ENCODE results near the gene KLHL22.
"Not testable (repeated sequence)": the region's sequence is repeated elsewhere in the genome, so short reads cannot be mapped to it uniquely, and the experiment has no call there.

Gene KLHL22

DNA sequence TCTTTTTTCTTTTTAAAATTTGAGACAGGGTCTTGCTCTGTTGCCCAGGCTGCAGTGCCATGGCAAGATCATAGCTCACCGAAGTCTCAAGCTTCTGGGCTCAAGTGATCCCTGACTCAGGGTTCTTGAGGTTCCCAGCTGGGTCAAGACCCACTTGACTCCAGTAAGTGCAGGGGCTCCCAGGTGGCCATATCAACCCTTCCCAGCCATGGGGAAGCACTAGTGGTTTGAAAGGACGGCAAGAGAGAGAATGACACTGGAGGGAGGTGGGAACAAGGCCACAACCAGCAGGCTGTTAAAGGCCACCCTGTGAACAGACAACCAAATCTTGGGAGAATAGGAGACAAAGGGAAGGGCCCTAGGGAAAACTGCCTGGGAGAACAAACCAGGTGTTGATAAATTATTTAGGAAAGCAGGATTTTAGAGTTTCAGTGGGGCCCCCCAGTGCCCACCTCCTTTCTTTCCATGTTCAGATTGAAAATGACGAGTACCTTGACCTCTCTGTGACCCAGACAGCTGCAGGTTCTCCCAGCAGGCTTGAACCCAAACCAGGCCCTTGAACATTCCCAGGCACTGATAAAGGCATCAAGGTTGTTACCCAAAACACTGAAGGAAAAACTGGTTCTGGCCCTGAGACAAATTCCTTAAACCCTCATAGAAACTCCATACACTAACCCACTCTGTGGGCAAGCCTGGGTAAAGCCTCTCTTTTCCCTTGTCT, 28.8 kb downstream of the KLHL22 start:
- DNase-seq: no peak

DNA sequence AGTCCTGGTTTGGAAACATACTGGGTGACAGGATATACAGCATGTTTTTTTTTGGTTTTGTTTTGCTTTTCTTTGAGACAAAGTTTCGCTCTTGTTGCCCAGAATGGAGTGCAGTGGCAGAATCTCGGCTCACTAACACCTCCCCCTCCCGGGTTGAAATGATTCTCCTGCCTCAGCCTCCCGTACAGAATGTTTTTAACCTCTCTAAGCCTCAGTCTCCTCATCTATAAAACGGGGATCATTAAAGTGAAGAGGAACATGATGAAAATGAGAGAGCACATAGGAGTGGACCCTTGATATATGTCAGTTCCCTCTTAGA, 29.9 kb downstream of the KLHL22 start:
- DNase-seq: no peak

DNA sequence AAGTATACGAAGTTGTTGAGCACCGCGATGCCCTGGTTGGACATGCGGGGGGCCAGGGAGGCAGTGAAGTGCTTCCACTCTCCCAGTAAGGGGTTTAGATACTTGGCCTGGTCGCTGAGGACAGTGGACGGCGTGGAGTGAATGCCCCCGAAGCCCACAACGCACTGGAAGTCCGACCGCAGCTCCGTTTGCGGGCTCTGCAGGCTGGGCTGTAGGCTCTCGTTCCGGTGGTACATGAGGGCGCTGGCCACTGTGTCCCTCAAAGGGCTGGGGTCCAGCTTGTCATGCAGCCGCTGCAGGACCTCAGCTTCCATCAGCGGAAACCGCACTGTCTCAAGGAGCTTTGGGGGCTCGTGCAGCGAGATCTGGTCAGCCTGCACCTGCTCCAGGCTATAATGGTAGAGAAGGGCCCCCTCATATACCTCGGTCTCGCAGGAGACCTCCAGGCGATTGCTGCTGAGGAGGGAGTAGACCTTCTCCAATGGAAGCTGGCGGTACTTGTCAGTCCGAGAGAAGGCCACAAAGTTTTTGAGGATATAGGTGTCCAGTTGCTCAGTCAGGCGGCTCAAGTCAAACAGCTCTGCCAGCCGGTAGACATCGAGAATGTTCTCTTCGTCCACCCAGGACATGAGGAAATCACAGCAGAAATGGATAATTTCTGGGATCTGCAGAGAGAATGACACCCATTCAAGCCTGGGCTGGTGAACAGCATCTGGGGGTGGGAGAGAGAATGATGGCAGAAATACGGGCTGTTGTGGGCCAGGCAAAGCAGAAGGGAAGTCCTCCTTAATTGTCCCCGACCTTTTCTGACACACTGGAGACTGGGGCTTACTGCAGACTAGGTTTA, 30.5 kb downstream of the KLHL22 start:
- DNase-seq: no peak

DNA sequence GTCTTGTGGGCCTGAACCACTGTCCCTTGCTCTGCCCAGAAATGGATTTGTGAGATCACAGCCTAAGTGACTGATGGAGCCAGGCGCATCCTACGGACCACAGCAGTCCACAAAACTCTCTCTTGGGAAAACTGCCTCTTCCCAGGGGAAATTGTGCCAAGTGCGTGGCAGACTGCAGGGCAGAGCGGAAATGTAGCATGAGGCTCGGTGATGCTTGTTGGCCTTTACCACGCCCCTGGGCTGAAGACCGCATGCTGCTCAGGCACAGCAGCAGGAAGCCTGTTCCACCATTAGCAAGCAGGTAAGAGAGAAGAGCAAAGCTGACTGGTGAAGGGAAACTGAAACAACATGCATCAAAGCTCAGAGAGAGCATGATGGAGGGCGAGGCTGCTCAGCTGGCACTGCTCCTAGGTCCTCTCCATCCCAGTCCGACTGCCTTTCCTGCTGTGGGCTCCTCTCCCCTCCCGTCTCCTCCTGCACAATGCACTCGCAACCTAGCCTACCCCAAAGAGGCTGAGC, 31.4 kb downstream of the KLHL22 start:
- DNase-seq: no peak

DNA sequence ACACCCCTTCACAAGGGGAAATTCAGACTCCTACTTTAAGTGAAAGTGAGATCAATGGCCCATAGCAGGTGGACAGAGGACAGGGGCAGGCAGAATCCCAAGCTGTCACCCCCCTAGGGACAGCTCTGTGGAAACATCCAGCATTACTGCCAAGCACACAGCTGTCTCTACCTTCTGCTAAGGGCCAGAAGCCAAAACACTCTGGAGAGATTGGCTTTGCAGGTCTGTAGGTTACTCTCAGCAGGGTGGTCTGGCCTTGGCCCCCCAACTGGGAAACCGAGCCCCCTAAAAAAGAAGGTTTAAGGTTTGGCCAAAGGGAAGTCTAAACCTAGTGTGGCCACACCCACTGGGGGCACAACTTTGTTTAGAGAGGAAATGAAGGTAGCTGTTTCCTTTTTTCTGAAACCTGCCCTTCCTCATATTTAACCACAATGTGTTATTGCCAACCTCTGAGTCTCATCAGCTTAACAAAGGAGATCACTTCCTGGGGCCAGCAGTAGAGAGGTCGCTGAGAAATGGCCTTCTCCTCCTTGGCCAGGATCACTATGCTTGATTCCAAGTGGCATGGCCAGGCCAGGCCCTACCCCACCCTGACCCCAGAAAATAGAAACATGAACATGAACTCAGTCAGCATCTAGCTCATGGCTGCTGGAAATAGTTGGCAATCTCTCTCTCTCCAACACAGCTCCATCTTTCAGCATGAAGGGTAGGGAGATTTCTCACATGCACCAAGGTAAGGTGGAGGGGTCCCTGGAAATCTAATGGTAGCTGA, 32.1 kb downstream of the KLHL22 start:
- DNase-seq: no peak

DNA sequence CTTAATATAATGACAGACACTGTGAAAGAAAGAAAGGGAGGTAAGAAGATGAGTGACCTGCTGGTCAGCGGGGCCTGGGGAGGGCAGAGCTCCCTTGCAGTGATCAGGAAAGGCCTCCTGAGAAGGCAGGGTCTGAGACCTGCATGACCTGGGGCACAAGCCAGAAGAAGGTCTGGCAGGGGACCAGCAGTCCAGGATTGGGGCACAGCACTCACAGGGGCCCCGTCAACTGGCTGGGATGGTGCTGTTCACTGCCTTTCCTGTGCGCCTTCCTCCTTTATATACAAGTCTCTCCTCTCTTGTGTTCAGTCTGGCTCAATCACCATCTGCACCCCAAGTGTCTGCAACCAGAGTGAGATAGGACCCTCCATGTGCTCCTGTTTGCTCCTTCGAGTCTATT, 35.7 kb downstream of the KLHL22 start:
- no peak for DNase-seq

DNA sequence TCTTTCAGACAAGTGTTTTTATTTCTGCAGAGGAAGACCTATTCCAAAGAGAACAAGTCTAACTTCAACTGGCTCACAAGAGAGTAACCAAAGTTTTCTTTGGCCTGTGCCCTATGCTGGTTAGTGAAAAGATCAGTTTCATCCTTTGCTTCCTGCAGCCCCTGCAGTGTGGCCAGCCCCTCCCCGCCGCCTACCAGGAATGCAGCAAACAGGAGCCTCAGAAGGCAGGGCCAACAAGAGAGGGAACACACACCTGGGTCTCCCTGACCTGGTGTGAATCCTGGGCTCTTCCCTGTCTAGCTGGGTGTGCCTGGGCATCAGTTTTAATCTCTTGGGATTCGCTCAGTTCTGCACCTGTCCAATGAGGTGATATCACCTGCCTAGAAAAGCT, 36.4 kb downstream of the KLHL22 start:
- no peak for DNase-seq

DNA sequence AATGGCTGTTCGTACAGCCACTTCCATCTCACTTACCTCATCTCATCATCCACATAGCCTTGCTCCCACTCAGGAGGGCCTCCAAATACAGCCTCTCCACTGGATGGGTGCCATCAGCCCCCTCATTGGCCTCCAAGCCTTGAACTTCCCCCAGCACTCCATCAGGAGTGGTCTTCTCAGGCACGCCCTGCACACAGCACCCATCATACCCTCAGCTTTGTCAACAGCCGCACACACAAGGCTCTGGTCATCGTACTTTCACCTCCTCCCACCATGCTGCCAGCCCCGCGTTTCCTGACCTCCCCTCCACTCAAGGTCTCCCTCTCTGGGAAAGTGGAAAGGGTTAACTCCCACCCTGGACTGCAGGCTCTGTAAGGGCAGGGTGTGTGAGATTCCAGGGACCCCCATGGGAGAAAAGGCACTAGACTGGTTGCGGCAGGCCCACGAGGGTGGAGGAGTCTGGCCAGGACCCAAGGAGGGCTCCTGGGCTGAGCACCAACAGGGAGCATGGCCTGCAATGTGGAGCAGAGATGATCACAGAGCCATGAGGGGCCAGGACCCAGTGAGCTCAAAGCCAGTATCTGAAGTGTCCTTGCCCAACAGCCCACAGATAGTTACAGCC, 37.0 kb downstream of the KLHL22 start:
- no peak for DNase-seq

DNA sequence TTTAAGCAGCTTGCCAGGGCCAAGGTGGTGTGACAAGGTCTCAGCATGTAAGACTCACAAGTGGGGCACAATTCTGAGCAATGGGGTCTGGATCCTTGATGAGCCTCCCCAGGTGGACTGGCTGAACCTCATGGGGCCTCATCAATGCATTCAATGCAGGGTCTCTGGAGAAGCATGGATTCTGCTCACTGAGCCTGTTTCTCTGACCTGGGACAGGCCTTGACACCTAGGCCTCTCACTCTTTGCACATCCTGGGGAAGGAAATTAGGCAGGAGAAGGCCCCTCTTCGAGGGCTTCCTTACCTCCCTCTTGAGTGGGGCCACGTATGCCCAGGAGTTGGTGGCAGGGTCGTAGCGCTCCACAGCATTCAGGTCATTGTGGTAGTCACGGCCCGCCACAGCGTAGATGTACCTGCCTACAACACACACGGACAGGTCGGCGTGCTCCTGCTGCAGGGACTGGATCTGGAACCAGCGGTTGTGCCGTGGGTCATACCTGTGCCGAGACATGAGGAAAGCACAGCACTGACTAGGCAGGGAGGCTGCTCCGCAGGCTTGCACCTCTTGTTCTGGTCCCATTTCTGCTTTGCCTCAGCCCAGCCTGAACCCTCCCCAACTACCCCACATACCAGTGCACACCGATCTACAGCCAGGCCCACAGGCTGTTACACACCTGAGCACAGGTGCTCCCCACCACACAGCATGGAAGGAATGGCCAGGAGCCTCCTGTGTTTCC, 37.9 kb downstream of the KLHL22 start:
- DNase-seq: no peak

DNA sequence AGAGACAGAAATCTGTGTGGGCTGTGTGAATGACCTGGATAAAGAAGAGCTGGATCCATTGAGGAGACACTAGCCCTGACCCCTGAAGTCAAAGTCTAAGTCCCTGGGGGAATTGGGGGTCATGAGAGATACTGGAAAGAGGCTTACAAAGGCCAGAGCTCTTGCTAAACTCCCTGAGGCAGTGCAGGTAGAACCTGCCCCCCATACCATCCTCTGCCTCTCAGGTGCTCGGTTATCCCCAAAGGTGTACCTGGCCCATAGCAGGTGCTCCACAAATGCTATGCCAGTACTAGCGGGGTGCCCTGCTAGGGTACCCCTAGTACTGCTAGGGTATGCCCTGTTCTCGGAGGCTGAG, 38.9 kb downstream of the KLHL22 start:
- DNase-seq: no peak

DNA sequence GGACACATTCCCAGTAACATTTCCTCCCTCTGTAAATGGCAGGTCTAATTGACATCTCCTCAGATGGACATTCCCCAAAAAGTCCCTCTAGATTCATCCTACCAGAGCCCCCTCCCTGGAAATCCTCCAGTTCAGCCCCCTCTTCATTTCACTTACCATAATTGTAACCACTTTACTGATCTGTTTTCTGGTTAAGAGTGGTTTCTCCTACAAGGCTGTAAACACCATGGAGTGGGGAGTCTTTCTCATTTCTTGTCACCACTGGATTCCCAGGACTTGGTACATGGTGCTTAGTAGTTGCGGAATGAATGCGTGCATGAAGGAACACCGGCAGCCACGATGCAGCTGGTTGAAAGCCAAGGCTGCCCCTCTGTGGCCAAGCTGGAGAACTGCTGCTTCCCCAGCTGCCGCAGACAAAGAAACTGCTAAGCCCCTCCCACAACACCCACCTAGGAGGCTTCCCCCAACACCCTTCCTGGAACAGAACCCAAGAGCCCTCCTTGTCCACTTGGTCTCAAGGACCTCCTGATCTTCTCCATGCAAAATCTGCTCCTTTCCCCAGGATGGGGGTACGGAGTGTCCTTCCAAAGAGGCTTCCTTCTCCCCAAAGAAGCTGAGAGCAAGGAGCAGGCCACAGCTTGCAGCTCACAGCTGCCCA, 39.4 kb downstream of the KLHL22 start:
- DNase-seq: no peak

DNA sequence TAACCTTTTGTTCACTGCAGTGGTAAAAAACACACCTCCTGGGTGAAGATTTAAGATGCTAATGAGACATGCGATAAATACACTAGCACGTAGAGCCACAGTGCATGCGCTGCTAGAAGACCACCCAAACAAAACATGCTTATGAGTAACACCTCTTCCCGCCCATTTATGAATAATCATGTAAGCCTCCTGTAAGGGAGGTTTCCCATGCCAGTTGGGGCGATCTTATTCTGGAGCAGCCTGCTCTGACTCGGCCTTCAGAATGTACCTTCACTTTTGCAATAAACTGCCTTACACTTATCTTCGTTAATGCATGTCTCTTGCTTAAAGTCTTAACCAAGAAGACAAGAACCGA, 39.9 kb downstream of the KLHL22 start:
- no peak for DNase-seq

DNA sequence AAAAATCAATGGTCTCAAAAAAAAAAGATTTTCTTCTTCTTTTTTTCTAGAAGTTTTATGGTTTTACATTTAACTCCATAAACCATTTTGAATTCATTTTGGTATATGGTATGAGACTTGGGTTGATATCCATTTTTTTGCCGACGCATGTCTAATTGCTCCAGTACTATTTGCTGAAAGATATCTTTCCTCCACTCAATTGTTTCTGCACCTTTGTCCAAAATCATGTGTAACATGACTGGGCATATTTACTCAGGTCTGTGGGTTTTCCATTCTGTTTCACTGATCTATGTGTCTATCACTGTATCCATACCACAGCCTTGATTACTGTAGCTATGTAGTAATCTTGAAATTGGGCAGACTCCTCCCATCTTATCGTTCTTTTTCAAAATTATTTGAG, 42.4 kb downstream of the KLHL22 start:
- DNase-seq: no peak

DNA sequence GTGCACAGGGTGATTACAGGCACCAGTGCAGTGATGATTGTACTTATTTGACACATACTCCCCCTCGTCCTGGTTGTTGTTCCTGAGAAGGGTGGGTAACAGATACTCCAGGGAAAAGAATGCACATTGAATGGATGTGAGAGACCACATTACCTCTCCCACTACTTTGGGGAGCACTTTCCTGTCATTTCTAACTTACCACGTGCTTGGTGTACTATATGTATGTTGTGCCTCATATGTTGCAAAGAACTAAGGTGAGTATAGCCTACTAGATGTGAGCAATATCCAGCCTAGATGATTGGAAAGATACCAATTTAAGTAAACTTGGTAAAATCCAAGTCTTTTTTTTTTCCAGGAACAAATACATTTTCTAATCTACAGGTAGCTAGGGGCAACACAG, 43.7 kb downstream of the KLHL22 start:
- no peak for DNase-seq

DNA sequence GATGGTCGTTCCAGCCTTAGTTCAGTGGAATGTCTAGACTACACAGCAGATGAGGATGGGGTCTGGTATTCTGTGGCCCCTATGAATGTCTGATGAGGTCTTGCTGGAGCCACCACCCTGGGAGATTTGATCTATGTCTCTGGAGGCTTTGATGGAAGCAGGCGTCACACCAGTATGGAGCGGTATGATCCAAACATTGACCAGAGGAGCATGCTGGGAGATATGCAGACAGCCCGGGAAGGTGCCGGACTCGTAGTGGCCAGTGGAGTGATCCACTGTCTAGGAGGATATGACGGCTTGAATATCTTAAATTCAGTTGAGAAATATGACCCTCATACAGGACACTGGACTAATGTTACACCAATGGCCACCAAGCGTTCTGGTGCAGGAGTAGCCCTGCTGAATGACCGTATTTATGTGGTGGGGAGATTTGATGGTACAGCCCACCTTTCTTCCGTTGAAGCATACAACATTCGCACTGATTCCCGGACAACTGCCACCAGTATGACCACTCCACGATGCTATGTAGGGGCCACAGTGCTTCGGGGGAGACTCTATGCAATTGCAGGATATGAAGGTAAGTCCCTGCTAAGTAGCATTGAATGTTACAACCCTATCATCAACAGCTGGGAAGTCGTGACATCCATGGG, 44.3 kb downstream of the KLHL22 start:
- DNase-seq: not testable (repeated sequence)

DNA sequence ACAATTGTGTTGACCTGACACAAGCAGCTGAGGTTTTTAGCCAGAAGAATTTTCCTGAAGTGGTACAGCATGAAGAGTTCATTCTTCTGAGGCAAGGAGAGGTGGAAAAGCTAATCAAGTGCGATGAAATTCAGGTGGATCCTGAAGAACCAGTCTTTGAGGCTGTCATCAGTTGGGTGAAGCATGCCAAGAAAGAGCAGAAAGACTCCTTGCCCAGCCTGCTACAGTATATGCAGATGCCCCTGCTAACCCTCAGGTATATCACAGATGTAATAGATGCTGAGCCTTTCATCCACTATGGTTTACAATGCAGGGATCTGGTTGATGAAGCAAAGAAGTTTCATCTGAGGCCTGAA, 45.1 kb downstream of the KLHL22 start:
- DNase-seq: no peak

DNA sequence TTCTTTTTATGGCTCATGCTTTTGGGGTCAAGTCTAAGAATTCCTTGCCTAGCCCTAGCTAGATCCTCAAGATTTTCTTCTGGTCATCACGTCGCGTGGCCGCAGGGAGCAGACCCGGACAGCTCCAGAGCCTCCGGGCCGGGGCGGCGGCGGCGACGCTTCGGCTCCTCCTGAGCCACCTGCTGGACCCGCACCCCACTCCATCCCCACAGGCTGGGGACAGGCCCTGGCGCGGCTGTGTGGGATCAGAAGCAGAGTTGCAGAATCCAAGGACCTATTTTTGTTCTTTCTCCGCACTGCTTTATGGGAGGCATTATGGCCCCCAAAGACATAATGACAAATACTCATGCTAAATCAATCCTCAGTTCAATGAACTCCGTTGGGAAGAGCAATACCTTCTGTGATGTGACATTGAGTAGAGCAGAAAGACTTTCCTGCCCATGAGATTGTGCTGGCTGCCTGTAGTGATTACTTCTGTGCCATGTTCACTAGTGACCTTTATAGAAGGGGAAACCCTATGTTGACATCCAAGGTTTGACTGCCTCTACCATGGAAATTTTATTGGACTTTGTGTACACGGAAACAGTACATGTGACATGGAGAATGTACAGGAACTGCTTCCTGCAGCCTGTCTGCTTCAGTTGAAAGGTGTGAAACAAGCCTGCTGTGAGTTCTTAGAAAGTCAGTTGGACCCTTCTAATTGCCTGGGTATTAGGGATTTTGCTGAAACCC, 45.6 kb downstream of the KLHL22 start:
- no peak for DNase-seq

DNA sequence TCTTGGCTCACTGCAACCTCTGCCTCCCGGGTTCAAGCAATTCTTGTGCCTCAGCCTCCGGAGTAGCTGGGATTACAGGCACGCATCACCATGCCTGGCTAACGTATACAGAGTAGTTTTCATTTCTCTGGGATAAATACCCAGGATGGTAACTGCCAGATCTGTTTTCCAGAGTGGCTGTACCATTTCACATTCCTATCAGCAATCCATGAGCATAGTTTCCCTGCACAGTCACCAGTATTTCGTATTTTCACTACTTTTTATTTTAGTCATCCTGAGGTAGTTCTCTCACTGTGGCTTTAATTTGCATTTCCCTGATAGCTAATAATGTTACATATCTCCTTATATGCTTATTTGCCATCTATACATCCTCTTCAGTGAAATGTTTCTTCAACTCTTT, 47.0 kb downstream of the KLHL22 start:
- no peak for DNase-seq

DNA sequence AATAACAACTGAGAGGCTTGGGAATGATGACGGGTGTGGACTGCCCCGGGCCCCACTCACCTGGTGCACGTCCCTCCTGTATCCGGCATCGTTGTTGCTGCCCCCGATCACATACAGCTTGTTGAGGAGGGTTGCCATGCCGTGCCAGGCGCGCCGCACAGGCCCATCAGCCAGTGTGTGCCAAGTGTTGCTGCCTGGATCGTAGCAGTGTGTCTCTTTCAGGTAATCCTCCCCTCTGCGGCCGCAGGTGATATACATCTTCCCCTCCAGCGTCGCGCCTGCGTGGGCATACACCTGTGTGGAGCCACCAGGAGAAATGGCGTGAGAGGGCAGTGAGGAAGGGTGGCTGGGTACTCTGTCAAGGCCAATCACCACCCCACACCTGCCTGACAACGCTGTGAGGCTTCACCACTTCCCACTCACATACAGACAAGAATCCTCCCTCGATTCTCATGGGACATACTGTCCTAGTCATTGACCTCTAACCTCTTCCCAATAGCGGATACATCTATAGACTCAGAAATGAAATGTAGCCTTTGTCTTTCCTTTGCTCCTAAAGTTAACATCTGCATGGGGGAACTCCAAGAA, 49.1 kb downstream of the KLHL22 start:
- no peak for DNase-seq

DNA sequence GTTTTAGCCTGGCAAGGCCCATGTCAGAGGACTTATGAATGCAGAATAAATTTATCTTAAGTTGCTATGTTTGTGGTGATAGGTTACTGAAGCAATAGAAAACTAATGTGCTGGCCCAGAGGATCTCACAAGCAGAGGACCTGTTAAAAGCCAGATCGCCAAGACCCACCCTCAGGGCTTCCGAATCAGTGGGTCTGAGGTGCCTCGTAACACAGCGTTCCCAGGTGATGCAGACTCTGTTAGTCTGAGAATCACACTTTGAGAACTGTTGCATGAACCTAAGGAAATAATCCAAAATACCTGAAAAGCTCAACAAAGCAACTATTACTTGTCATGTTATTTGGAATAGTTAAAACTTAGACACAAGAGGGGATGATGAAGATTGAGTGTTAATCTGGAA, 51.3 kb downstream of the KLHL22 start:
- DNase-seq: no peak
